DMS153 treated with DMSO at 0.1 percent for 48 hours (cell line): ENCODE data around the gene GBE1.

Experiments used
- DNase-seq: peaks from one replicate; lab custom pipeline; 2025; ENCODE audit not compliant: unreplicated experiment; lab: John Stamatoyannopoulos, UW

Gene GBE1

DNA sequence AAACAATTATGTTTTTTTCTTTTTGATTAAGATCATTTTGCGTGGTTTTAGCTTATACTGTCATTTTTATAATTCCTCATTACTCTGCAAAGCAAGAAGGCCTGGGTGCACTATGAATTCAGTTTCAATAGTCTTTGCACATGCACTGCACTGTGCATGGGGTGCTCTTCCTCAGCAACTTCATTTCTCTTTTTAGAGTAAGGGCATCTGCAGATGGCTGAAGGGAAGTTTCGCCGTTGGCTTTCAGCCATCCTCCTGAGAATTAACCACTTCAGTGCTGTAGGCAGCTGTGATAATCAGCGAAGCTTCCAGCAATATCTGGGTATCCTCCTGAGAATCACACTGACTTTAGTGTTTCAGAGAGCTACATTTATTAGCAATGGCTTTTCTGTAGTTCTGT, 284.8 kb downstream of the GBE1 start:
- DNase-seq = no peak

DNA sequence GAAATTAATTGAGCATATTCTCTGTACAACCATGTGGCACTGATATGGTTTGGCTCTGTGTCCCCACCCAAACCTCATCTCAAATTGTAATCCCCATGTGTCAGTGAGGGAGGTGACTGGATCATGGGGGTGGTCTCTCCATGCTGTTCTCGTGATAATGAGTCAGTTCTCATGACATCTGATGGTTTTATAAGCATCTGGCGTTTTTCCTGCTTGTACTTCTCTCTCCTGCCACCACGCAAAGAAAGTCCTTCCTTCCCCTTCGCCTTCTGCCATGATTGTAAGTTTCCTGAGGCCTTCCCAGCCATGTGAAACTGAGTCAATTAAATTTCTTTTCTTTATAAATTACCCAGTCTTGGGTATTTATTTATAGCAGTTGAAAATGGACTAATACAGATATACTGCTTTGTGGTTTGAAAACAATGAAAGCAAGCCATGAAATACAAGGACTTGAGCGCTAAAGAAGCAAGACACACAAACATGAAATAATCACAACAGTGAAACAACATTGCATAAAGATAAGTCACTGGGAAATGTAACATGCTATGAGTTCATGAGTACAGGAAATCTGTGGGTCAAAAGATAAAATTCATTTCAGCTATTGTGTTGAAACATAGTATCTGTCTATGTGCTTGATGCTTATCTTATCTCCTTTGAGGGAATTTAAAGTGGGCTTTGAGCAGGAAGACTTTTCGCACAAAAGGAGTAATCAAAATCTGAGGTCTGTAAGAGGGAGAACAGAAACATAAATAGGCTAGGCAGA, 288.7 kb downstream of the GBE1 start:
- DNase-seq = no peak

DNA sequence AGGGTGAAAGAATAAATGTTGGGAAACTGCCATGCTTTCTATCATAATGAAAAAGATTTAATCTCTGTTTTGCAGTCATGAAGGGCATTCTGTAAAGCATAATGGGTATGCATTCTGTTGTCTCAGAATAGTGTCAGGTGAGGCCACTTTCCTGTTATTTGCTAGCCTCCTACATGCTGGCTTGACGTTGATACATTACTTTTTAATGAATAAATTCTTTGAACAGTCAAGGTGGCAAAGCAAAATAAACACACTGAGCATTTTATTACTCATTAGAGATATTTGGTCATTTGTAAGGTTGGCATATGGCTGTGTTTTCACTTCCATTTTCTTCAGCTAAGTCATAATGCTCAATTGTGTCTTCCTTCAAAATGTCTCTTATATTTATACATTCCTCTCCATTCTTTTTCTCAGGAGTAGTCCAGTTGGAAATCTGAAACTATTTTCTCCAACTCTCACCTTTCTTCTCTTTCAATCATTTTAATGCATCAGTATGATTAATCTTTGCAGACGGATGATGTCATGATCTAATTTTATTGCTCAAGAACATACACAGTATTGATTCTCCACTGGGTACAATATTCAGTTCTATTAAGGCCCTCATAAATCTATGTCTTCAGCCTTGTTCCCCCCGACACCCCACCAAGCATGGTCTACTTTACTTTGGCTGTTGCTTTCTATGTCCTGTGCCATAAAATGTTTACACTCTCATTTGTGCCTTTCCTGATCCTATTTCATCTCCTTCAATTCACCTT, 290.7 kb downstream of the GBE1 start:
- DNase-seq = no peak

DNA sequence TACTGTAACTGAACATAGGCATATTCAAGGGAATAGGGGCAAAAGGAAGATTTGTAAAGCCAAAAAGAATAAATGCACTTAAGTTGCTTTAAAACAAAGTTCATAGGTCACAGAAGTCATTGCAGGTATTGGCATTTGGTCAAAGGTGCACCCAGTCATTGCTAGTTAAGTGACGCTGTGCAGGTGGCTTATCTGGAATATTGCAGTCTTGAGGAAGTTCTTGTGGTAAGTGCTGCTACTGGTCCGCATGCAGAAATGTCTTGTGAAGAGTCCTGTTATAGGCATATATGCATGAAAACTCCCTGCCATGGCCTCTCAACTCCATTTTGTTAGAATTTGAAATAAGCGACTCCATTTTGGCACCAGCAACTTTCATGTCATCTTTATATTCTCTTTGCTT, 293.1 kb downstream of the GBE1 start:
- DNase-seq = no peak

DNA sequence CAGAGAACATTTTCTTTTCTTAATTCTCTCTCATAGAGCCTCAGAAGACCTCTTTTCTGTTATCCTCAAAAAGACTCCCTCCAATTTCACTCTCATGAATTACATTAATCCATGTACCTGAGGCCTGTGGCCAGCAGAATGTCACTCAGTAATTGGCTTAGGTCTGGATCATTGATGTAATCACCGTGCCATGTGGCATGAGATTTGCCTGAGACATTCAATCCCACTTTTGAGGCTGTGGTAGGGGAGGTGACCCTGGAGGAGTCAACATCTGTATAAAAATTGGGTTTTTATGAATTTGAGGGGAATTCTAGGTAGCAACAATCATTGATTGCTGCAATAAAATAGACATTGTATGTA, 295.3 kb downstream of the GBE1 start:
- DNase-seq = no peak

DNA sequence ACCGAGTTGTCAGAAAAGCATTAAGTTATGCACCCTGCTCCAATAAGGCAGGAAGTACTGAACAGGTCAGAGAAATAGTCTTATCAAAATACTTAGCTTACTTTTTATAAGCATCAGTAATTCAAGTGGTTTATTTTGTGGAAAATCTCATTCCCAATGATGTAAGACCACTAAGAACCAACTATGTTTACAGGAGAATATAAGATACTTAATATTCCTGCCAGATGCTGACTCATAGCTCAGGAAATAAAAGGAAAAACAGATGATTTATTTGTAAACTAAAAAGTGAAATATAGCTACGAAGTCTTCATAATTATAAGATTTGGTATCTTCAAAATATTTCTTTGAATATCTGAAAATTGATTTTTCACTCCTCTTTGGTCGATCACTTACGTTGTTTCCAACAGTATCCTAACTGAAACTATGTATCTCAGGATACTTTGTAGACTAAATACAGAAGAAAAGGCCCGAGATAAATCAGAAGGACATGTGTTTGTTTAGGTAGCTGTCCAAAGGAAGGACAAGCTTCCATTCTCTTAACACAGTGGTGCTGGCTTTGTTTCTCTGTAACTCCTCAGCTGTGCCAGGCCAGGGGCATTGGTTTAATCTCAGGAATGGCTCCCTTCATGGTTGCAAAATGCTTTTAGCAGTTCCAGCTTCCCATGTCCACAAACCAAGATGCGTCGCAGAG, 295.8 kb downstream of the GBE1 start:
- DNase-seq = no peak

DNA sequence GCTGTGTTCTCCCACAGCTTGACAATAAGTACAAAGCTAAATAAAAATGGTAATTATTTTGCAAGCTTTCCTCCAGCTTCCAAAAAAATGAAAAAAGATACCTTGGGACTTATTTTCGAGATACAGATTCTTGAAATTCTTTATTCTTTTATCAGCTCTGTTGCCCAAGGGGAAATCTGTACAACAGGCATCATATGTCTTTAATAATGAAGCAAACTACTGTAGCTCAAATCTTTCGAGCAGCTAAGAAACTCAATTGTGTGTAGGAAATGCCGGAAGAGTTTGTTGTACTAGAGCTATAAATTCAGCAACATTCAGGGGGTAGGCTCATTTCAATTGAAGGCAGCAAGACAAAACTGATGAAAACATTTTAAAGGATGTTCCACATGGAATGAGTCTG, 297.7 kb downstream of the GBE1 start:
- no peak for DNase-seq

DNA sequence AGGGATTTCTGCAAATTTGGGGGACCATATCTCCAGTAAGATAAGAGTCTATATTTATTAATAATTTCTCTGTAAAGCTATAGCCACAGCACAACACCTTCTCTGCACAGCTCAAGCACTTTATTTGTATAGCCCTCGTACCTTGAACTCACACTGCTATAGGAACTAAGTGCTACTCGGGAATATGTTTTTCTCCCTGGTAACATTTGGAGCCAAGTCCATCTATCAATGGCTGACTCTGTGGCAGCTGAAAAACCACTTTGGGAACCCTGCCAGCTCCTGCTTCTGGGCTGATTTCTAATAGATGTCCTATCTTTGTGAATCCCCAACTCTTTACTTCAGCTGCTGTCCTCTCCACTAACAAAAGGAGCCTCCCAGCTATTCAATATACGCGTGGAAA, 298.5 kb downstream of the GBE1 start:
- DNase-seq = no peak

DNA sequence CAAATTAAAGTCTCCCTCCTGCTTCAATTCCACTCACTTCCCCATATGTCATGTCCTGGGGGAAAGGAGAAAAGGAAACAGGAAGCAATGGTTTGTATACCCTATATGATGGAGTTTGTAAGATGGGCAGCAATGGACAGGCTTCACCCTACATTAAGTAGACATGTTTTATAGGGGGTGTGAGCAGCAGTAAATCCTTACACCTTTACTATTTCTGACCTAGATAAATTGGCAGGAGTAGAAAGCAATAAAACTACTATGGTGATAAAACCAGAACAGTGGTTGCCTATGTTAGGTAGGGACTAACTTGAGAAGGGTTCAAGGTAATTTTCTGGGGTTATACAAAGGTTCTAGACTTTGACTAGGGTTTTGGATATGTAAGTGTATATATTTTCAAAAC, 301.7 kb downstream of the GBE1 start:
- no peak for DNase-seq

DNA sequence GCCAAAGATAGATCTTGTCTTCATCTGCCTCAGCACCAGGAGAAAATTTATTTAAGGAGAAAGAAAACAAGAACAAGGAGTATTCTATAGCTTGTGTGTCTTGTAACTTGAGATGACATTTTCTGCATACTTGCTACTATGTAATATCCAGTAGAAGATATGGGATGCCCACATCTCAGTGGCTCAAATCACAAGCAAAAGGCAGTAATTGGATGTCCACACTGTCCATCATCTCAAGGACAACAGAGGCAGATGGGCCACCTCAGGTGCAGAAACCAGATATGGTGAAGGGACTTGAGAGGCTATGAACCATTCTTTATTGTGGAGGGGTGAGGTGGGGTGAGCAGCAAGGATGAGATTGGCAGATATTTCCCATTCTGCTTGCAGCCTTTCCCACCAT, 309.0 kb downstream of the GBE1 start:
- no peak for DNase-seq

DNA sequence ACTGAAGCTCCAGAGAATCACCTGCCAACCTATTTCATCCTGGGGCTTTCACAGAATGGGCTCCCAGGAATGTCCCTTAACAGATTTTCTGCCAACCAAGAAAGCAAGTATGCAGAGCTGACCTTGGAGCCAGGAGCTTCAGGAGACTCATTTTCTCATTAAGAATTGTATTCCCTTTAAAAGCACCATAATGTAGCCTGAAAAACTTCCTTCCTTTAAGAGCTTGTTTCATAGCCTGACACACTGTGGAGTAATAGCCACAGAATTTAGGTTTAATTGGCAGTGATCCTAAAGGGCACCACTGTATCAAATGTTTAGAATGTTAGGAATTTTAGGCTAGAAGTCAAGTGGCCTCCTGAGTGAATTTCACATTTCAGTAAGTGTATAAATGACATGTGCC, 309.8 kb downstream of the GBE1 start:
- DNase-seq = no peak

DNA sequence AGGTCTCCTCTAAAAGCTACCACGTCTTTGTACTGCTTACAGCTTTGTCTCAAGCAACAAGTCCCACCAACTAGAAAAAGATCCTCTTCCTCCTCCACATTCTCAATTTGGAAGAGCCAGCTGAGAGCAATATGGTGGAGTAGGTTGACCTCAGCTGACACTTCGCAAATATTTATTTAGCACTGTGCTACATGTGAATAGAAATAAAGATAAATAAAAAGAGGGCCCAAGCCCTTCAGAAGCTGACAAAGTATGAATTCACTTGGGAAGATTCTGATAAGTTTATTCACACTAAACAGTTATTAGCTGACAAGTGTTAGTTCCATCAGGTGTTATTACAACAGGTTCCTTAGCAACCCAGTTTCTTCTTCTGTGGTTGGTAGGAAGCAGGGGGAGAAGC, 310.3 kb downstream of the GBE1 start:
- no peak for DNase-seq

DNA sequence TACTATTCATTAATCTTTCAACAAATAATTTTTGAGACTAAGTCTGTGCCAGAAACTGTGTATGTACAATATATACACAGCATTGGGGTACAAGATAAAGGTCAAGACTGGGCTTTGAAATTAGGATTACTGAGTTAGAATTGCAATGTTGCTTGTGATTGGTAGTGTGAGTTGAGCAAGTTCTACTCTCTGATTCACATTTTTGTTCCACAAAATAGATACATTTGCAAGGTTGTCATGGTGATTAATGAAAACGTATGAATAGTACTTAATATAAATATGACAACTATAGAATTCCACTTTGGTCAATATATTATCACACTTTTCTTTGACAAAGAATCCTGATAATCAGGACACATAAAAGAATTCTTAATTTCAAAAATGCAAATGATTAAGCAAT, 314.6 kb downstream of the GBE1 start:
- DNase-seq = no peak

DNA sequence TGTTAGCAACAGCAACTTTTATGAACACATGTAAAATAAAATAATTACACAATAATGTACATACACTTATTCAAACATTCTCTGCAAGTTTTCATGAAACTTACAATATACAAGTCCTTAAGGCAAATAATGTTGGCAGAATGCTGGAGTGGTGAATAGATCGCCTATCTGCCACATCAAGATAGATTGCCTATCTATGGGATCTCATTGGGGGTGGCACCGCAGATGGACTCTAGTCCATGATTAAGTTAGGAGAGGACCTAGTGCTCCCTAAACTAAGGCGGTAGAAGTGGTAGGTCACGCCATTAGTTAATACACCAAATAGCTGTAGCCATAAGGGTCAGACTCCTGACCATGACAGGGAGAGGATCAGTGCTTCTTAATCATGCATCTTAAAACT, 315.7 kb downstream of the GBE1 start:
- DNase-seq = no peak

DNA sequence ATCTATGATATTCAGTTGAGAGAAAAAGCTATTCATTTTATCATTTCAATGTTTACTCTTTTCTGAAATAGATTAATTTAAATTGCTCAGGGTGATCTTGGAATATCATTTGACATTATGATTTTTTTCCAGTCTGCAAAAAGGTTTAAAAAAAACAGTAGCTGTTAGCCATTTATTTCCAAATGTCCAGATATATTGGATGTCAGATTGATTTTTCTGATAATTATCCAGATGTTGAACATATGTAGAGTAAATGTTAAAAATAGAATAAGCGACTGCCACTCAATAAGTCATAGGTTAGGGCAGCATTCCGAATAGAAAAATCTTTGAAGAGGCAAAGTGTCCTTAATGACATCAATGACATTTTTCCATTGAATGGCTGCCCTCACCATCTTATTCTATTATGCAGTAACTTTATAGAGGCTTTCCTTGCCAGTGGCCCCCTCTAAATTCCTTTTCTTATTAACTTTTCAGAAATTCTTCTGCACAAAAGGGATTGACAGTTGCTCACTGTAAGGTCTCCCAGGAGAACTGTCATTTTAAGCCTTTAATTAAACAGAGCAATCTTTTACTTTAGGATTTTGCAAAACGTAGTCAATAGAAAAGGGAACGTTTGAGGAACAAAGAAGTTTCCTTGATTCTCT, 316.5 kb downstream of the GBE1 start:
- DNase-seq = no peak

DNA sequence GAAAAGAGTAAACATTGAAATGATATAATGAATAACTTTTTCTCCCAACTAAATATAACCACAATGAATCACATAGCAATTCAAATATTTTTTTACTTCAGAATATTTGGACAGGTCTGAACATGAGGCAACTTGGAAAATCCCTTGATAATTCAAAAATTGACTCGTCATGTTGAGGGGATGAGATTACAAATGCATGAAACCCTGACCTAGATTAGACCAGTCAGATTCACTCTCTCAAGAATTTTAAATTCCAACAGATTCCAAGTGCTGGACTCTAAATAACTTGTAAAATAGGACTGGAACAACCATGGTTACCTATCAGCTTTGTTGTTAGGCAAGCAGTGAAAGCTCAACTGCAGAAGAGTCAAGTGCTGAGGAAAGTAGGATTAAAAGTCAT, 317.5 kb downstream of the GBE1 start:
- no peak for DNase-seq

DNA sequence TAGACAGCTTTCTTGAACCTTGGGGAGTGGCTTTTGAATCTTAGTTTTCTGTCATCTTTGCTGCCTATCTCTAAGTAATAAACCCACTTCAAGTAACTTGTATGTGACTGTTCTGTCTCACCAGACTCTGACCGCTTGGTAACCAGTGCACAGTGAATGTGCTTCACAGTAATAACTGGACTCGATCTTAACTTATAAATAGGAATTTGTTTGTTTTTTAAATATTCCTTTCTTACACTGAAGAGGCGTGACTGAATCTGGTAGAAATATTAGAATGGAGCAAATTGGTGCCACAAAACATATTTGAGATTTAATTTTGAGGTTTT, 318.0 kb downstream of the GBE1 start:
- DNase-seq = no peak

DNA sequence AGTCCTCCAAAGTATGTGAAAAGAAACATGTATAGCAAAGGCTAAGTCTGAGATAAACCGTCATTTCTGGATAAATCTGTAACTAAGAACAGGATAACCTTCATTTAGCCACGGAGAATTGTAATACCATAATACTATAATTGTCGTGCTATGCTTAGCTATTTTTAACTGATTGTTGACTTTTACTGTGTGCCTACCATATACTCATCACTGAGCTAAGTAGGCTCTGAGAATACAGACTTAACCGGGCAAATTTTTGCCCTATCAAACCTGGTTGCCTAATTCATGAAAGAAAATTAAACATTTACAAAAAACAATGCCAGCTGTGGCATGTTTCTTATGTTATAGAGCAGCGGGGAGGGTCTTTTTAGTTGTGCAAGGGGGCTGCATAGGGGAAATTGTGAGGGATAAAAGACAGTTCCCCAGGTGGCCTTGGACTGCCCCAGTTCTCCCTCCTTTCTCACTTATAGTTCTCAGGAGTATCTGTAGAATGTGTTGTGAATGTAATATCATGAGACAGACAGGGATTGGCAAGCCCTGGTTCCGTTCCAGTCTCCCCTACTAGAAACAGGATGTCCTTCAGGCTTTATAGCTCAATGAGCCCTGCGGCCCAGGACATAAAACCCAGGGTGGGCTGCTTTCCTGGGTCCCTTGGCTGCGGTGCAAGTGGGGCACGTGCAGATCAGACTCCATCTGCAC, 318.5 kb downstream of the GBE1 start:
- no peak for DNase-seq

DNA sequence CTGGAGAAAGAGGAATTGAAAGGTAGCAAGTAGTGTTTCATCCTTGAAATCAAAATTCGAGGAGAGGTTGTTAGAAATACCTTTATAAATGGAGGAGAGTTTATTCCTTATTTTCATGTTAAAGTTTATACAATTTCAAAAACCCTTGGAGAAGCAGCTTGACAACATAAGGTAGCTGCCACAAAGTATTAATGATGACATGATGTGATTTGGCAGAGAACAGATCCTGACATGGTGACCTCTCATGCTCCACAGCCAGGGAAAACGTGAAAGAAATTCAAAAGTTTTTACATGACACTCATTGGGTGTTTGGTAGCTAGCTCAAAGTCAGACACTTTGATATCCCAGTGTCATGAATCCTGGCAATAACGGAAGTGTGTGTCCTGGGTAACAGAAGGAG, 320.8 kb downstream of the GBE1 start:
- no peak for DNase-seq
